Measurements from ENCODE around the gene ANKRD23.

Gene ANKRD23

GRCh38 chr2:96792772-96793749 lies 50.8 kb downstream of the ANKRD23 start:
- H3K4me3 ChIP-seq (ENCODE audit: low read length), result no peak overlapping the region
- DNase-seq (ENCODE audit: low read depth), result no peak
- TF ChIP-seq, protein P1, sequence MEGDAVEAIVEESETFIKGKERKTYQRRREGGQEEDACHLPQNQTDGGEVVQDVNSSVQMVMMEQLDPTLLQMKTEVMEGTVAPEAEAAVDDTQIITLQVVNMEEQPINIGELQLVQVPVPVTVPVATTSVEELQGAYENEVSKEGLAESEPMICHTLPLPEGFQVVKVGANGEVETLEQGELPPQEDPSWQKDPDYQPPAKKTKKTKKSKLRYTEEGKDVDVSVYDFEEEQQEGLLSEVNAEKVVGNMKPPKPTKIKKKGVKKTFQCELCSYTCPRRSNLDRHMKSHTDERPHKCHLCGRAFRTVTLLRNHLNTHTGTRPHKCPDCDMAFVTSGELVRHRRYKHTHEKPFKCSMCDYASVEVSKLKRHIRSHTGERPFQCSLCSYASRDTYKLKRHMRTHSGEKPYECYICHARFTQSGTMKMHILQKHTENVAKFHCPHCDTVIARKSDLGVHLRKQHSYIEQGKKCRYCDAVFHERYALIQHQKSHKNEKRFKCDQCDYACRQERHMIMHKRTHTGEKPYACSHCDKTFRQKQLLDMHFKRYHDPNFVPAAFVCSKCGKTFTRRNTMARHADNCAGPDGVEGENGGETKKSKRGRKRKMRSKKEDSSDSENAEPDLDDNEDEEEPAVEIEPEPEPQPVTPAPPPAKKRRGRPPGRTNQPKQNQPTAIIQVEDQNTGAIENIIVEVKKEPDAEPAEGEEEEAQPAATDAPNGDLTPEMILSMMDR (conservative IDR thresholded peaks at IDR 0.05; ENCODE audit: low read depth, low read length), result no peak

GRCh38 chr2:96789245-96789617 lies 54.6 kb downstream of the ANKRD23 start:
- DNase-seq (ENCODE audit: low read depth), result no peak
- TF ChIP-seq, protein P1 (conservative IDR thresholded peaks at IDR 0.05; ENCODE audit: low read depth, low read length), result no peak
- no peak overlapping the region for H3K4me3 ChIP-seq (ENCODE audit: low read length)

GRCh38 chr2:96788442-96789244 lies 55.2 kb downstream of the ANKRD23 start:
- H3K4me3 ChIP-seq (ENCODE audit: low read length), result no peak overlapping the region
- DNase-seq (ENCODE audit: low read depth), result peak; percentile 60
- TF ChIP-seq, protein P1 (conservative IDR thresholded peaks at IDR 0.05; ENCODE audit: low read depth, low read length), result no peak
